SHP77 treated with DMSO at 0.1 percent for 48 hours (cell line): Measurements from ENCODE around the gene KRTAP12-2.
"Not testable (repeated sequence)": the region's sequence is repeated elsewhere in the genome, so short reads cannot be mapped to it uniquely, and the experiment has no call there.

Experiments
- DNase-seq: peaks from one replicate; lab custom pipeline; 2025; lab: John Stamatoyannopoulos, UW

Gene KRTAP12-2

GRCh38 chr21:44702111-44702972 lies 35.6 kb upstream of the KRTAP12-2 start:
- no peak for DNase-seq

- no peak for DNase-seq
Measured at GRCh38 chr21:44701541-44701940, 34.8 kb upstream of the KRTAP12-2 start.

- no peak for DNase-seq
Measured at GRCh38 chr21:44701023-44701400, 34.3 kb upstream of the KRTAP12-2 start.

- no peak for DNase-seq
Measured at GRCh38 chr21:44700101-44701022, 33.6 kb upstream of the KRTAP12-2 start.

GRCh38 chr21:44699502-44700001 lies 32.8 kb upstream of the KRTAP12-2 start:
- no peak for DNase-seq

- DNase-seq: no peak
Measured at GRCh38 chr21:44697811-44698734, 31.3 kb upstream of the KRTAP12-2 start.

- not testable (repeated sequence) for DNase-seq
Measured at GRCh38 chr21:44697172-44697810, 30.6 kb upstream of the KRTAP12-2 start, which contains the start of gene KRTAP10-12. Gene KRTAP10-12 (plus strand): TSS chr21:44697172. CDS start chr21:44697202, 30 bp downstream.

GRCh38 chr21:44696572-44696971 lies 29.8 kb upstream of the KRTAP12-2 start:
- DNase-seq: no peak

- no peak for DNase-seq
Measured at GRCh38 chr21:44695641-44696040, 28.9 kb upstream of the KRTAP12-2 start.

GRCh38 chr21:44695184-44695583 lies 28.5 kb upstream of the KRTAP12-2 start:
- DNase-seq: no peak

GRCh38 chr21:44694776-44695175 lies 28.0 kb upstream of the KRTAP12-2 start:
- DNase-seq: no peak

GRCh38 chr21:44692798-44693512 lies 26.2 kb upstream of the KRTAP12-2 start:
- DNase-seq: no peak

GRCh38 chr21:44691686-44692085 lies 25.0 kb upstream of the KRTAP12-2 start:
- no peak for DNase-seq

GRCh38 chr21:44689740-44690139 lies 23.0 kb upstream of the KRTAP12-2 start:
- DNase-seq: not testable (repeated sequence)

GRCh38 chr21:44687671-44688070 lies 20.9 kb upstream of the KRTAP12-2 start:
- no peak for DNase-seq

GRCh38 chr21:44686843-44687561 lies 20.3 kb upstream of the KRTAP12-2 start:
- no peak for DNase-seq

GRCh38 chr21:44686000-44686781 lies 19.5 kb upstream of the KRTAP12-2 start:
- DNase-seq: no peak

GRCh38 chr21:44685050-44685449 lies 18.3 kb upstream of the KRTAP12-2 start:
- DNase-seq: not testable (repeated sequence)

- no peak for DNase-seq
Measured at GRCh38 chr21:44684483-44684882, 17.8 kb upstream of the KRTAP12-2 start.
